LoVo (cell line): Measurements from ENCODE around the gene GPC4.
A peak's percentile ranks its signal among the peaks of the same experiment; 100 is the strongest.

Source experiments
- DNase-seq: peaks from one replicate; pipeline ENCODE4 v3.0.0-alpha.2; 2016; ENCODE audit warnings: low spot score

GPC4 gene

DNA sequence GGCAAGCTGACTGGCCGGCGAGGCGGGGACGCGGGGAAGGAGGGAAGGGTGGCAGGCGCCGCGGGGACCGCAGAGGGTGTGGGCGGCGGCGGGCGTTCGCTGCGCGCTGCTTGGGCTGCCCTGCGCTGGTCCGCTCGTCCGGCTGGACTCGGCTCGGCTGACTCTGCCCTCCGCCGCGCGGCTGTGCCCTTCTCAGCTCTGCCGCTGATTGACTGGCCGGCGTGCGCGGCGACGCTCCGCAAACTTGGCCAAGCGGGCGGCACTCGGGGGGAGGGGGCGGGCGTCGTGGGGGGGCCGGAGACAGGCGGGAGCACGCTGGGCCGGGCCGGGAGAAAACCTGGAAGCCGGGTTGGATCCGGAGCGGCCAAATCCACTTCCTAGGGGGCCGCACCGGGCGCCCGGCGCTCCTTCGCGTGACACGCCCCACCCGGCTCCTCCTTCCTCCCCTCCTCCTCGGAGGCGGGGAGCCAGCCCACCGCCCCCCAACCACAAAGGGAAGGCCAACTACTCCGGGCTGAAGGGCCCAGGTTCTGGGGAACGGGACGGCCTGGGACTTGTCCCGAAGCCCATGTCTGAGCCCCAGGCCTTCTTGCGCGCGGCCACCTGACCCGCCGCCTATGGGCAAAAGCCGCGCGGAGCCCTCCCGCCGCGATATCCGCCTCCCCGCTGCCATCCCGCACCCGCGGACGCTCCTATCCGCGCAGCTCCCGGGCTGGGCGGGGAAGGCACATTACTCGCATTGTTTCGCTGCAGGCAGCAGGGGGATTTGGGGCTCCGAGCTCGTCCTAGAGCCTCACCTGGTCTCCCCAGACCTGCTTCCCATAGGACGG lies at the start of gene GPC4:
Gene GPC4, minus strand, starts transcription at position 214 of the 830 bp plus-strand sequence. CDS start 524 bp downstream, outside the sequence.
- DNase-seq: peak; percentile 44

DNA sequence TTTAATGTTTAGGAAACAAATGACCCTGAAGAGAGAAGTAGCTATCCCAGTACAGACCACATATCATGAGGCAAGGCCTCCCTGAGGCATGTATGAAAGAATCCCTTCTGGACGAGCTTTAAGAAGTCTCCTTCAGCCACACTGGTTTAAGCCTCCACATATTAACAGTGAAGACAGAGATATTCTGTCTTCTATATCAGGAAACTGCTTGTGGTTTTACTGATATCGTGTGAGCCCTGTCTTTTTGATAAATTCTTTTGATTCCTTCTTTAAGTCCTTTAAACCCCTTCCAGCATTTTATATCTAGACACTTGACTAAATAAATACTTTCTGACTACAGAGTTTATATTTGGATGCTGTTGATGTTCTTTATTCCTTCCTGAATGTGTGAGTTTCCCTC lies 45.9 kb upstream of the GPC4 start:
- DNase-seq: no peak

DNA sequence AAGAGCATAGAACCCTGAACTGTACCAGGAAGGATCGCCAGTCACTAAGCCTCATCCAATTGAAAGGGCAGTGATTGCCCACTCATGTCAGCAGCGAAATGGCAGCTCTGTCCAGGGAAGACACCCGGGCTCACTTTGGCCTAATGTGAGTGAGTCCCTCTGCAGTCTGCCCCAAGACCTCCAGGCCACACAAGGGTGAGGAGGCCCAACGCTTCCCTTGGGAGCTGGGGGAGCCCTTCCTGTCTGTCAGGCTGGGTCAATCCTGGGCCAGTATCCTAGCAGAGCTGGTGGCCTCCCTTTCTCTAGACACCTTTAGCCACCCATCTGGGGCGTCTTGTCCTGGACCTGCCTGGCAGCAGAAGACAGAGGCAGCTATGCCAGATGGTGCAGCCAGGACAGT lies 39.6 kb upstream of the GPC4 start:
- DNase-seq: no peak

DNA sequence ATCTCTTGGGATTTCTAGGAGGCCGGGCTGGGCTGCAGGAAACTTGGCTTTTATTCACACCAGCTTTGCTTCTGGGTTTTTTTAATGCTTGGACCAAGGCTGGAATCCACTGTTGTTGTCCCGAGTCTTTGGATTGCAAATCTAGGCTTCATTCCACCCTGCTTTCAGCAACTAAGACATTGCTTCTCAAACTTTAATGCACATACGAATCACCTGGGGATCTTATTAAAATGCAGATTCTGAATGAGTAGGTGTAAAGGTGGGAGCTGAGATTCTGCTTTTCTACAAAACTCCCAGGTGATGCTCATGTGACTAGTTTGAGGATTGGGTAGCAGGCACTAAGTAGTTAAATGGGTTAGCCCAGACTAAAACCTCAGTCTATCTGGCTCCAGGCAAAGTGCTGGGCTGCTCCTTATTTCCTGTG lies 39.2 kb upstream of the GPC4 start:
- no peak for DNase-seq

DNA sequence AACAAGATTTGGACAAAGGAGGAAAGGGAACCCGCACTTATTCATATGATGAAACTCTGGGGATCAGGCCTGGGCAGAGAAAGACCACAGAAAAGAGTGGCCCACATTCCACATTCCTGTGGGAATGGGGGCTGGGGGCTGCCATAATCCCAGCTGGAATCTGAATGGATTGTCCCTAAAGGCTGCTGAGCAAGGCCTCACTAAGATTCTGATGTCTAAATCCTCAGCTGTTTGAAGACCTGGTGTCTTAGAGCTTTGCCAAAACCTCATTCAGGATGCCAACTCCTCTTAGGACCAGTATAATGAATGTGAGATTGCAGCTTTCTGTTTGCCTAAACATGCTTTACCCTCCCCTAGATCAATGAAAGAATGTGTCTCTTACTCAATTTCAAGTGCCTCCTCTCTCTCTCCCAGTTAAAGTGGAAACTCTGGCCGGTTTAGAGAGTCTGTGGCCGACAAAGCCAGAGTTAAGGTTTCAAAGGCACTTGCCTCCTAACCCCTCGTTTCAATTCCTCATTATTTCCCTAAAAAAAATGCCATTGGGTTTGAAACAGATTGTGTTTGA lies 33.3 kb upstream of the GPC4 start:
- DNase-seq: no peak

DNA sequence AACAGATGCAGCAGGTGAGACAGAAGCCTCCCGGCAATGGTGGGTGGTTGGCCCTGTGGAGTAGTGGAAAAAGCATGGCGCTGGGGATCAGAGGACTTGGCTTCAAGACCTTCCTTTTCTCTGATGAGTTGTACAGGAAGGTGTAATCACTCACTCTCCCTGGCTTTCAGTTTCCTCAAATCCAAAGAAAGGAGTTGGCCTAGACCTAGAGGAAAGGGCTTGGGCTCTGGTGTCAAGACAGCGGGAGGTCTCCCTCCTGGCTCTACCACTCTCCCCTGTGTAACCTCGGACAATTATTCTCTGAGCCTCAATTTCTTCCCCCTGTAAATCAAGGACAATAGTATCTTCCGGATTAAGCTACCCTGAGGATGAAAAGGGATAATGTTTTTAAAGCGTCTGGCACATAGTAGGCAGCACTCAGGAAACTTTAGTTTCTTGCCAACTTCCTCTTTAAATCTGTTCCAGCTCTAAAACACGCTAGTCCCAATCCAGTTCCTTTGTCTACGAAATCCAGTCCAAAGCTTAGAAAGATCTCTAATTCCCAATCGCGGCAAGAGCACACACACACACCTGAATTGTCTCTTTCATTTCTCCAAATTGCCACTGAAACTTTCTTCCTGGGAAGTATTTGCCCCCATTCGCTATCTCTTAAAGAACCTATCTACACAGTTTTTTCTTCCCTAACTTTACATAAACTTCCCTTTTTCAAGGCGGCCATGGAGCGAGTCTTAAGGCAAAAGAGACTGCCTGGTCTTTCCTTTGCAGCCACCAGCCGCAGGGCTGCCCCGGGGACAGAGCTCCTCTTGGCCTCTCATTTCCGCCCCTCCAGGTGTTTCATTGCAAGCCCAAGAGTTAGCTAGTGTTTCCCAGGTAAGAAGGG lies 29.9 kb upstream of the GPC4 start:
- peak; percentile 19 for DNase-seq

DNA sequence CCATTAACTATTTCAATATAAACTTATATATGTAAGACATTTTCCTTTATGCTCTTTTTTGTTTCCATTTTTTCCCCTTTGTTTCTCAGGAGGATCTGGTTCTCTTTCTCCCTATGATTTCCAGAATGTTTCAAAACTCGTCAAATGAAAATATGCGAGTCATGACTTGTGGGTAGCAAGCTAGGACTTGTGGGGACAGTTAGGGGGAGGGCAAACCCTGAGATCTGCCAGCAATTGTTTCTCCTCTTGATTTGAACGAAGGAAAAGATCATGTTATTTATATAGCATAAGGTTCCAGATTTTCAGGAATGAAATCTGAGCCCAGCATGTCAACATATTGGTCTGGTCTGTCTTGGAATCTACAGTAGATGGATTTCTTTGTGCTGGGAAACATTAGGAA lies 28.9 kb upstream of the GPC4 start:
- DNase-seq: no peak

DNA sequence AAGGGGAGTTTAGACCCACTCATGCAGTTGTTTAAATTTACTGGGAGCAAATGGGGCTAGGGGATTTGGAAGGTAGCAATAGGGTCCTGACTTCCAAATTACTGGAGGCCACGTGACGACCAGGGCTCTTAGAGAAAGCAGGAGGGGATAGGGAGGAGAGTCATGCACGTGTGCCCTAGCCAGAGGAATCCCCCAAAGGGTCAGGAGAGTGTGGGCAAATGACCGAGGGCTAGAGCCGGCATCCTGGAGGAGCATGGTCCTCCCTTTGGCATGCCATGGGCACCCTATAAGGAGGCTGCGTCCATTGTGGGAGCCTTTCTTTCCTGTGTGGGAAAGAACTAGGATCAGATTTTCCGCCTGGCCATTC lies 25.5 kb upstream of the GPC4 start:
- DNase-seq: no peak

DNA sequence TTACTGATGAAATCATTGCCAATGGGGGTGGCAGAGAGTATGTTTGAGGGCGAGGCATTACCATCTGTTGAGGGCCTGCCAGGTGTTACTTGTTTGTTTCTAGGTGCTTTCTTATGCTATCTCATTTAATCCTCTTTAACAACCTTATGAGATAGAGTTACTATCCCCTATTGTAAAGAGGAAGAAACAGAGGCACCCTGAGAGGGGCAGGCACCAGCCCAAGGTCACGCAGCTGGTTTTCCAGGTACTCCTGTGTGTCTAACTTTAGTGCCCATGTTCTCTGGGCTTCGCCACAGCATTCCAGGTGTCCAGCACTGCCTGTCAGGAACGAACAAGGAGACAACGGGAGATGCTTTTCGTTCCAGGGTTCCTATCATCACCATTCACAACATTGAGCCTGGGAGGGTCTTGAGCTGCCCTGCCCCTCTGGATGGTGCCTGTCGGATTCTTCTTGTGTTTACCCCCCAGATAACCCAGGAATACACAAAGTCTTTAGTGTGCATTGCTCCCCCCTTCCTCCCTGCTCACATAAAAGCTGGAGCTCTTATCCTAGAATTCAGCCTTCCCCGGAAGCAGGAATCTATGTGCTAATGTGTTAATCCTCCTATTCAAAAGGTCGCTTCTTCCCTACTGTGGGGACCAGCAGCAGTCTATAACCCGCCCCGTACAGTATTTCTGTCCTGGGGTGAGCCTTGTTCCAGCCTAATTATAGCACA lies 24.9 kb upstream of the GPC4 start:
- no peak for DNase-seq

DNA sequence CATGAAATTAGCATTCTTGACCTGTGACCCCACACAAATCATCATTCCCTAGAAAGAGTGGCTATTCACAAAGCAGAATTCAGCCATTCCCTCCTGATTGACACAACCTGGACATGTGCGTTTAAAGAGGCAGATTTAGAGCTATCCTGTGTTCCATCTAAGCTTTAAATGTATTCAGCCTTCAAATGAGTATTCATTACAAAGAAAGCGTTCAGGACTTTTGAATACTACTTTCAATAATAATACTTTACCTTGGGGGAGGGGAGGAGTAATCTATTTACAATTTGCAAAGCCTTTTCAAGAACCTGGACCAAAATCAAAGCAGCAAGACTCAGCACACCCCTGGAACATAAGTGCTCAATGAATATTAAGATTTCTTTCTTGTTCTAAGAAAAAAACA lies 22.5 kb upstream of the GPC4 start:
- DNase-seq: no peak

DNA sequence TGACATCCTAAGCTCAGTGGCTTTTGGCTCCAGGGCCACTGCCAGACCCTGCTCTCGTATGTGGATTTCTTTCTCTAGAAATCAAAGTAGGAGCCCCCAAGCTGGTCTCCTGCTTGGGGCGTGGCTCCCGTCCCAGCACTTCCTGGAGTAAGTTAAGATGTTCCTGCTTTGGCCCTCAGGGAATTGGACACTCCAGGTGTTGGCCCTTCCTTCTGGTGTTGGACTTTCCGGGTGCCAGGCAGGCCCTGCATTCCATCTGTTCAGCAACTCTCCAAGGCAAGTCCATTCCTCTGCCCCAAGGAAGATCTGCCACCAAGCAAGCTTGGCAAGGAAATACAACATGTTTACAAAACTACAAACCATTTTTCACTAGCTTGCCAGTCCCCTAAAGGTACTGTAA lies 22.1 kb upstream of the GPC4 start:
- DNase-seq: no peak

DNA sequence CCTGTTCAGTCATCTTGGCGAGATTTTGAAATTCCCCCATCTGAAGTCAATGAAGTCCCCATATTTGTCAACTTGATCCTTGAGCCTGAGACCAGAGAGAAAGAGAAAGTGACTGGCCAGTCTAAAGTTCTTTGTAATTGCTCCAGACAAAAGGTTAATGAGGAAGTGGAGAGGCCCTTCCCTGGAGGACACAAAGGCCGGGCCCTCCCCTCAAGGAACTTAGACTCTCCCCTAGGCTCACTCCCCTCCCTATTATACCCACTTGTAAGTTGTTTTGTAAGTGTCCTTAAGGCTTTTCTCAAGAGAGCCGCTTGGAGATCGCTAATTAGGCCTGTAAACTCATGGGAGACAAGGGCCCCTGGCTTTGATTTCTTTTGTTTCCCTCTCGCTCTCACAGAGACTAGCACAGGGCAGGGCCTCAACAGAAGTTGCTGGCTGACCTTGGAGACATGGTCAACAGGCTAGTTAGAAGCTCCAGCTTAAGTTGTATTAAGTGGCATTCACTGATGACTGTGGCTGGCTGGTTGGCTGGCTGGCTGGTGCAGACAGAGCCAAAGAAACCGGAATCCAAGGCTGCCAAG lies 20.3 kb upstream of the GPC4 start:
- no peak for DNase-seq

DNA sequence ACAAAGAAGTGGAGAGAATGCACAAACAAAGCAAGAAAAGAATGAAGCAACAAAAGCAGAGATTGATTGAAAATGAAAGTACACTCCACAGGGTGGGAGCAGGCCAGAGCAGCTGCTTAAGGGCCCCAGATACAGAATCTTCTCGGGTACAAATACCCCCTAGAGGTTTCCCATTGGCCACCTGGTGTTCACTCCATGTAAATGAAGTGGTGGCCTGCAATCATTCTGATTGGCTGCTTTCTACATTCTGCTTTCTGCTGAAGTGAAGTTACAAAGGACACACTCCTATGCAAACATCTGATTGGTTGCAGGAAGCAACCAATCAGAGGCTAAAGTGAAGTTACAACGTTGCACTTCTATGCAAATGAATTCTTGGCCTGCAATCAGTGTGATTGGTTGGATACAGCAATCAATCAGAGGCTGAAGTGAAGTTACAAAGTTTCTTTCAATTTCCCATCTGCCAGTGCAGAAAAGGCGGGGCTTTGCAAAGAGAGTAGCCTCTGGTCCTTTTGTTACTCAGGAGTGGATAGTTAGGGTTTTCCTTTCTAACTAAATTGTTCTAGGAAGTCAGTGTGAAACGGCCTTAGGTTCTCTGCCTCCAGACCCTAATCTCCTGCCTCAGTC lies 19.0 kb upstream of the GPC4 start:
- DNase-seq: no peak

DNA sequence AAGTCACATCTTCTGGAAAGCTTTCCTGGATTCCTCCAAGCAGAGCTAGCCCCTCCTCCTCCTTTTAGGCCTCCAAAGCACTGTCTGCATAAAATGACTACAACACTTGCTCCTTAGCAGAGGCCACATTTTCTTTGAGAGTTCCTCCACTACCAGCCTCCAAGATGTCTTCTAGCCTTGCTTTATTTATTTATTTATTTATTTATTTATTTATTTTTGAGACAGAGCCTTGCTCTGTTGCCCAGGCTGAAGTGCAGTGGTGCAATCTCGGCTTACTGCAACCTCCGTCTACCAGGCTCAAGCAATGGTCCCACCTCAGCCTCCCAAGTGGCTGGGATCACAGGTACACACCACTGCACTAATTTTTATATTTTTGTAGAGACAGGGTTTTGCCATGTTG lies 4.6 kb upstream of the GPC4 start:
- no peak for DNase-seq

DNA sequence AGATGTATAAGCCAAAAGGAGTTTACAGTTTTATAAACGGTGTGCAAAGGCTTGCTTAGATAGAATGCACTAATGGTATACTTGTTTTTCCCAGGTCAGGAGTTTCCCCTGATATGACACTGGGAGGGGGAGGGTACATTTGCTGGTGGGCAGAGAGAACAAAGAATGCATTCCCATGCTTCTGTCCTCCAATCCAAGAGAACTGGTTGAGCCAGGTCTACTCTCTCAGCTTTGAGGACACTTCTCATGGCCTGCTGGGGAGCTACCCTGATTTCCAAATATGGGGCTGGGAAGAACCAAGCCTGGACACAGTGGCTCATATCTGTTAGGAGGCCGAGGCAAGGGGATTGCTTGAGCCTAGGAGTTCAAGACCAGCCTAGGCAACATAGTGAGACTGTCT lies 3.3 kb upstream of the GPC4 start:
- DNase-seq: no peak

DNA sequence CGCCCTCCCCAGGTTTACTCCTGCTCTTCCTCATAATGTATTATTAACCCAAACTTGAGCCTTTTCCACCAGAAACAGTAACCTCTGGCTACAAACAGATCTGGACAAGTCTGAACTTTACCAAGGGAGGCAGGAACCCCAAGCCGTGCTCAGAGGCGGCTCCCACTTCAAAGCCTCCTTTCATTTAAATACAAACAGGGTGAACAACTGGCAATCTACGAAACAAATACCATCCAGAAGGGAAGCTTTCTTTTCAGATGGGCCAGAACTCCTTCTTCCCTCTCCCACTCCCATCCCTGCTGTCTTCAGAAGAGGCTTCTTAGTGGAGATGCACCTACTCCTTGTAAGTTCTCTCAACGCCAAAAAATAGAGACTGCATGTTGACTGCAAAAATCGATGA lies 2.1 kb upstream of the GPC4 start:
- DNase-seq: no peak

DNA sequence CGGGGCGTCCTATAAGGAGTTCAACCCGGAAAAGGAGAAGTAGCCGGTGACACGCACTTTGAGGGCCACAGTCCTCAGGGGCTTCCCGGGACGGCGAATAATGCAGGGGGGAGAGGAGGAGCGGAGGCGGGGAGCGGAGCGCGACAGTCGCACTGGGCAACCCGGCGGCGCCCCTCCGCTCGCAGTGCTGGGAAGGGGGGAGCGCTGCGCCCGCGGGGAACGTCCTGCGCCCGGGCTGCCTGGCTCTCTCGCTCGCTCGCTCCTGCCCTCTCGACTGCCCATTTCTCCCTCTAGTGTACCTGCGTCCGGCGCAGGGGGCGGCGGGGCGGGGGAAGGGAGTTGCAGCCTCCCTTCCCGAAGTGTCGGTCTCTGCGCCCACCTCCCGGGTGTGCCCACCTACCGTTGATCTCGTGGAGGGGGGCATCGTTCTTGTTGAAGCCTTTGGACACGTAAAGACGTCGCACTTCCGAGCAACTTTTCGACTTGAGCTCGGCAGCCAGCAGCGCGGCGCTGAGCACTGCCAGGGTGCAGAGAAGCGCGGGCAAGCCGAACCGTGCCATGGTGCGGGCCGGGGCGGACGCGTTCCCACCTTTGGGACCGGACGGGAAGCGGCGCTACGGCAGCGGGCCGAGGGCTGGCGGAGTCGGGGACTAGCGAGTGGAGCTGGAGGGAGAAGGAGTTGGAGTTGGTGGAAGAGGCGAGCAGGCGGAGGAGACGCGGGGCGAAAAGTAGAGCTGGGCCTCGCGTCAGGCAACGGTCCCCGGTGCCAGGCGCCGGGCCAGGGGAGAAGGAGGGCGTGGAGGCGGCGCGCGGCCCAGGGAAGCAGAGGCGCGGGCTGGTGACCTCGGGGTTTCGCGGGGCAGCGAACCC lies 648 bp downstream of the GPC4 start:
- no peak for DNase-seq

DNA sequence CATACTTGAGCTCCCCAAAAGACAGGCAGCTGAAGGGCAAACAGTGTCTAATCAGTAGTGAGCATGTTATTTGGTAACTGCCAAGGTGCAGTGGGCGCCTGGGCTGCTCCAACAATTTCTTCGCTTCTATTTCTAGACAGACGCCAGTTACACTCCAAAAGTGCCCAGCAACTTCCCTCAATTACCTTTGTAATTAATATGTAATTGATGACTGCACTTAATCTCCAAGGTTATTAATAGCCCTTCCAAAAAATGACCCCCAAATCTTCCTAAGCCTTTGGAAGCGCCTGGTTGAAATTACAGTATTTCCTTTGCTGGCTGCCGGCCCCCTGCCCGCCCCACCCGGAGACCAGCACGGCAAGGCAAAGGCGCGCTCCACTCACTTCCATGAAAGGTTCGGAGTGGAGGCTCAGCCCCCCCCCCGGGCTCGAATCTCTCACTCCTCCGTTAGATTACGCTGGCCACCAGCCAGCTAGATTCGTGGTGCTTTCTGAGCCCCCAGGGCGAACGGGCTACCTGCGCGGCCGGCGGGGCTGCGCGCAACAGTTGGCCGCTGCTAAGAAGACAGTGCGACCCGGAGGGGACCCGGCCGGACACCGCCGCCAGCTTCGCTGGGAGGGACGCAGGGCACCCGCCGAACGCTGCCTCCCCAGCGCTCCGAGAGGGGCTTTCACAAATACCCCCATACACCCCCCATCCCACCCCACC lies 1.9 kb downstream of the GPC4 start:
- no peak for DNase-seq

DNA sequence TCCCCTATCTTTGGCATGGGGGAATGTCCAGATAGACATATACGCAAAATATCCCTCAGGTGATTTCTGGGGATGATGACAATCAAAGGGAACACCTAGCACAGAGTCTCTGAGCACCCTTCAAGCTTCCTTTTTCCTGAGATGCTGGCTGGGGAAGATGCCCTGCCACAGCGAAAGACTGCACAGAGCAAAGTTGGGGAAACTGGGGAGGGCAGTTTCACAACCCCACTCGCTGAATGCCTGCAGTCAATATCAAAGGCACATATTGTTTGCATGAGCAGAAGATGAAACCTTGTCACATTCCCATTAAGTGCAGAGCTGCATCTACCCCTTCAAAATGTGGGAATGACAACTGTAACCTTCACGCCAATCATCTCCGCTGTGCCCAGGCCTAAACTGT lies 2.6 kb downstream of the GPC4 start:
- DNase-seq: no peak

DNA sequence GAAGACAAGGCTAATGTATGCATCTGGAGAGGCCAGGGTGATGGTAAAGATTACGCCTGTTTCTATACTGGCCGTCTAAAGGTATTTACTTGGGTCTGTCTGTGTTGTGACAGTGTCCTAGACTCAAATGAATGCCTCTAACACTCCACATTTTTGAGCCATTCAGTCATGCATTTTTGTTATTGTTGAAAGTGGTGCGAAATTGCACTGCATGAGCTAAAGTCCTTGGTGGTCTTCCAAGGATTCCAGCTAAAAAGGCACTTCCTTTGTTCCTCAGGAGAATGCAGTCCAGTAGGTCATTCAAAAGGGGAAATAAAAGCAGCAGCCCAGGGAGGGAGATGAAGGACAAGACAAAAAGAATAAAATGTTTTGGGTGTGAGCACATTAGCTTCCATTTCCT lies 3.0 kb downstream of the GPC4 start:
- no peak for DNase-seq
